Skeletal muscle tissue (tissue), 4 donors: ENCODE data around the gene GPR101. TPM values are rescaled to one million over a fixed set of nuclear protein-coding genes. Genes with fewer than 3 reads are reported as not detected.

Experiments
- H3K27ac ChIP-seq: one replicate; pipeline ENCODE4 v1.7.0; 2013; ENCODE audit warnings: mild to moderate bottlenecking, low read depth, low read length, inconsistent platforms
- H3K27me3 ChIP-seq, 3 donors: one replicate each; pipeline ENCODE4 v1.7.0; 2013; ENCODE audit warnings: low read length in 3 of 3; ENCODE audit not compliant: control insufficient read depth in 3 of 3, insufficient read depth in 3 of 3
- H3K36me3 ChIP-seq, 3 donors: one replicate each; pipeline ENCODE4 v1.7.0; 2013; ENCODE audit warnings: low read length in 3 of 3; ENCODE audit not compliant: control insufficient read depth in 3 of 3, insufficient read depth in 3 of 3
- H3K4me1 ChIP-seq, 3 donors: one replicate each; pipeline ENCODE4 v1.7.0; 2013; ENCODE audit warnings: low read length in 3 of 3, mild to moderate bottlenecking in 3 of 3; ENCODE audit not compliant: control insufficient read depth in 3 of 3, insufficient read depth in 3 of 3
- H3K4me3 ChIP-seq, 3 donors: one replicate each; pipeline ENCODE4 v1.7.0; 2013; ENCODE audit warnings: low read length in 3 of 3
- H3K9ac ChIP-seq, 3 donors: one replicate each; pipeline ENCODE4 v1.7.0; 2013; ENCODE audit warnings: low read length in 3 of 3, mild to moderate bottlenecking in 3 of 3, moderate library complexity in 2 of 3, low read depth in 1 of 3
- H3K9me3 ChIP-seq, 3 donors: one replicate each; pipeline ENCODE4 v1.7.0; 2013; ENCODE audit warnings: low read length in 3 of 3; ENCODE audit not compliant: control insufficient read depth in 3 of 3
- total RNA-seq: library from RNA; depleted of rRNA; stranded (reverse); fragments of >200 nt; gene quantifications from one replicate; pipeline ENCODE4 v1.2.3, GENCODE V29; 2014
- donor health status: Osteomylitis.

GPR101 gene
- total RNA-seq, 1 donor from 2014 or later = not detected

- H3K9ac ChIP-seq = peak overlapping the region in 1 of 3 donors; percentile 40
- peaks cover 5 to 36% (median 10%) of the 10 kb centered on the region in 3 donors for H3K27me3 ChIP-seq
Observed at GRCh38 chrX:137051978-137052642, 18.3 kb upstream of the GPR101 start.

DNA sequence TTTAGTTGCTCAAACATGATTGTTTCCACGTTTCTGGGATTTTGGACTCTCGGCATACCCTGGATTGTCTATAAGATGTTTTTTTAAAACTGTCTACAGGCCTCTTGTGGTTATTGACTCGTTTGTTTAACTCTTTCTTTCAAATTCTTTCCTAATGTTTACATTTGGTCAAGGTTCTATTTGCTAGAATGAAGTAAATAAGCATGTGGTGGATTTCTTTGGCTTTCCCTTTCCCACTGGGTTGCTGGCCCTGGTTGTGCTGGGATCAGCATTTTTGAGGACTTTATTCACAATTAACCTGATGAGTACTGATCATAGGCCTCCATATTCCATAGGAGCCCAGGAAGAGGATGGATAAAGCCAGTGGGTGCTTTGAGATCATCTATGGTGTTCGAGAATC, 11.1 kb upstream of the GPR101 start:
- H3K9me3 ChIP-seq = no peaks in the 10 kb centered on the region
- no peaks in the 10 kb centered on the region for H3K4me1 ChIP-seq
- H3K9ac ChIP-seq = no peak overlapping the region
- no peak overlapping the region for H3K4me3 ChIP-seq
- H3K36me3 ChIP-seq = no peaks in the 10 kb centered on the region
- H3K27ac ChIP-seq = no peak overlapping the region
- H3K27me3 ChIP-seq = peaks cover 0 to 3% (median 0%) of the 10 kb centered on the region in 3 donors

More at GRCh38 chrX:137051978-137052642, 18.3 kb upstream of the GPR101 start:
- H3K4me1 ChIP-seq = peaks cover 4 to 6% (median 5%) of the 10 kb centered on the region in 3 donors
- H3K4me3 ChIP-seq = peak overlapping the region; percentile 52 to 56 (median 56)
- no peak overlapping the region for H3K27ac ChIP-seq
- H3K36me3 ChIP-seq = no peaks in the 10 kb centered on the region
- no peaks in the 10 kb centered on the region for H3K9me3 ChIP-seq

- Histone ChIP-seq H3K27ac (no peak overlapping the region), H3K9me3 (no peaks in the 10 kb centered on the region), H3K36me3 (no peaks in the 10 kb centered on the region), H3K4me1 (no peaks in the 10 kb centered on the region), H3K27me3 (peaks cover 0 to 3% (median 0%) of the 10 kb centered on the region in 3 donors), H3K4me3 (no peak overlapping the region), H3K9ac (no peak overlapping the region)
Observed at GRCh38 chrX:137043736-137044135, 9.9 kb upstream of the GPR101 start.

DNA sequence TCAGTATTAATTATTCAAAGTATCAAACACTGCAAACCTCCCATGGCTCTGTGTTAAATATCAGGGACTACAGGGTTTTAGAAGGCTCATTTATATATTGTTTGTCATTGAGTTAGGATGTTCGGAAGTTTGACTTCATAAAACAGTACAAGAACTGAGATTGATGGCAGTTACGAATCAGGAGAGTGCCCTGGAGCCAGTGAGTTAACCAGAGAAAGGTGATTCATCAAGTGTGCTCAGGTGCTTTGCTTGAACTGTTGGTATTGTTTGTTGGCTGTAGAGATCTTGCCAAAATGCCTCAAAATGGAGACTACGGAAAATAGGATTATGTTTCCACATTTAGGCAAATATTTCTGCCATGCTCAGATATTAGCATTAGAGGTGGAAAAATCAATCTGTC, 7.5 kb upstream of the GPR101 start:
- no peaks in the 10 kb centered on the region for H3K36me3 ChIP-seq
- no peaks in the 10 kb centered on the region for H3K4me1 ChIP-seq
- H3K9ac ChIP-seq = no peak overlapping the region
- H3K9me3 ChIP-seq = no peaks in the 10 kb centered on the region
- no peak overlapping the region for H3K4me3 ChIP-seq
- H3K27ac ChIP-seq = no peak overlapping the region
- H3K27me3 ChIP-seq = peaks cover 0 to 3% (median 2%) of the 10 kb centered on the region in 3 donors

GRCh38 chrX:137040113-137040794, 6.5 kb upstream of the GPR101 start:
- peaks cover 2 to 4% (median 4%) of the 10 kb centered on the region in 3 donors for H3K27me3 ChIP-seq
- H3K9ac ChIP-seq = no peak overlapping the region
- no peak overlapping the region for H3K27ac ChIP-seq
- H3K4me1 ChIP-seq = no peaks in the 10 kb centered on the region
- no peaks in the 10 kb centered on the region for H3K9me3 ChIP-seq
- no peaks in the 10 kb centered on the region for H3K36me3 ChIP-seq
- no peak overlapping the region for H3K4me3 ChIP-seq

- no peak overlapping the region for H3K9ac ChIP-seq
- H3K4me1 ChIP-seq = peaks cover 12 to 14% (median 13%) of the 10 kb centered on the region in 3 donors
- no peak overlapping the region for H3K27ac ChIP-seq
- H3K36me3 ChIP-seq = no peaks in the 10 kb centered on the region
- no peak overlapping the region for H3K4me3 ChIP-seq
- peaks cover 39 to 44% (median 43%) of the 10 kb centered on the region in 3 donors for H3K27me3 ChIP-seq
- H3K9me3 ChIP-seq = no peaks in the 10 kb centered on the region
Observed at GRCh38 chrX:137034508-137034872, 695 bp upstream of the GPR101 start.

DNA sequence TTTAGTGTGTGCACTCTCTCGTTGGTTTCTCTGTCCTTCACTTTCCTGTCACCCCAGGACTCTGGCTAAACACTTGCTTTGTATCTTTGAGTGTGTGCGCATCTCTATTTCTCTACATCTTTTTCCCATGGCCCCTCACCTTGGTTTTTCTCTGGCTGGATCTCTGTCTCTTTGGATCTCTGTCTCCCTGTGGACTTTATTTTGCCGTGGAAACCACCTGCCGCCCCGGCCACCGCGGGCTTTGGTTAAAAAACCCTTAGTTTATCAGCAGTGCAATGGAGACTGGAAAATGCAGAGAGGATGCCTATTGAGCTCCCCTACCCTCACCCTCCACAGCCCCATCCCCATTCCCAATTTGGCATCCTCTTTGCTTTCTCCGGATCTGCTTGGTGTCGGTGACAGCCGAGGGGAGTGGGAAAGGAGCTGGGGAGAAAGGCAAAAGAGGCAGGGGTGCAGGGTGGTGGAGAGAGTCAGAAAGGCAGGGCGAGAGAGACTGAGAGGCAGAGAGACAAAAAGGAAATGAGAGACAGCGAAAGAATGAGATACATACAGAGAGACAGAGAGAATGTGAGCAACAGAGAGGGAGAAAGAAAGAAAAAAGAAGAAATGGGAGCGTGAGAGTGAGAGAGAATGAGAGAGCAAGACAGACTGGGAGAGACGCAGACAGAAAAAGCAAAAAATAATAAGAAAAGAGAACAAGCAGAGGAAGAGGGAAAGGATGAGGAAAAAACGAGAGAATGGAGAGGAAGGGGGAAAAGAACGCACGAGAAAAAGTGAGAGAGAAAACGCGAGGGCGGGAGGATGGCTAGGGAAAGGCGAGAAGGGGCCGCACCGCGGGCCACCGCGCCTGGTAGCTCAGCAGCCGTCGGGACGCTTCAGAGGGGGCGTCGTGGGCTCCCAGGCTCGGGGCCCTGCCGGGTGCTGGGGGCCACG, 688 bp downstream of the GPR101 start:
- peaks cover 12 to 14% (median 13%) of the 10 kb centered on the region in 3 donors for H3K4me1 ChIP-seq
- H3K36me3 ChIP-seq = no peaks in the 10 kb centered on the region
- H3K27me3 ChIP-seq = peaks cover 39 to 49% (median 44%) of the 10 kb centered on the region in 3 donors
- no peak overlapping the region for H3K27ac ChIP-seq
- peak overlapping the region in 1 of 3 donors; percentile 25 for H3K9ac ChIP-seq
- H3K9me3 ChIP-seq = no peaks in the 10 kb centered on the region
- H3K4me3 ChIP-seq = peak overlapping the region in 1 of 3 donors; percentile 67

GRCh38 chrX:137032341-137032694, 1.5 kb downstream of the GPR101 start:
- H3K9me3 ChIP-seq = no peaks in the 10 kb centered on the region
- H3K4me3 ChIP-seq = peak overlapping the region; percentile 52 to 68 (median 67)
- peaks cover 12 to 14% (median 13%) of the 10 kb centered on the region in 3 donors for H3K4me1 ChIP-seq
- no peak overlapping the region for H3K27ac ChIP-seq
- no peaks in the 10 kb centered on the region for H3K36me3 ChIP-seq
- peaks cover 39 to 49% (median 44%) of the 10 kb centered on the region in 3 donors for H3K27me3 ChIP-seq
- H3K9ac ChIP-seq = peak overlapping the region in 1 of 3 donors; percentile 25

DNA sequence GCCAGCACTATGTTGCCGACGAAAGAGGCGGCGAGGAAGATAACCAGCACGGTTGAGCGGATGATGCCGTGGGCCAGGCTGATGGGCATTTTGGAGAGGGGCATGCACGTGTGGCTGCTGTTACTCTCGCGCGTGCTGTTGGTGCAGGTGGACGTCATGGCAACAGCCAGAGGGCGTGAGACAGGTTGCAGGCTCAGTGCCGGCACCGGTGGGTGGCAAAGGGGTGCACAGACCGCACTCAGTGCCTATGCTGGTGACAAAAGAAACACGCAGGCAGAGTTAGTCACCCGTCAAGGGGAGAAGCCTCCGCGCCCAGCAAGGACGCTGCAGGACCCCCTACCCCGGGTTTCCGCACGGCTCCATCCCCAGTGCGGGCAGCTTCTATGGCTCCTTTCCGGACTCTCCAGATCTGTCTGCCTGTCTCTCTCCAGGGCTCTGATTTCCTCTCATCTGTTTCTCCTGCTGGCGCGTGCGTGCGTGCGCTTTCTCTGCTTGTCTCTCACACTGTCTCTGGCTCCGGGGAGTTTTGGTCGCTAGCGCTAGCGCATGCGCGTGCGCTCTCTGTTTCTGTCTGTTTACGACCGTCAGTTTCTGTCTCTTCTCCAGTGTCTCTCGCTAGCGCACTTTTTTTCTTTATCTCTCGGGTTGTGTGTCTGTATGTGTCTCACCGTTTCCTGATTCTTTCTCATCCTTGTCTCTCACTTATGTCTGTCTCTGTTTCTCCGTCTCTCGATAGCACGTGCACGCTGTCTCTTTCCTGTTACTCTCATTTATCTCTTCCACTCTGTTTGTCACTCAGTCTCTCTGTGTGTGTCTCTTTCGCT, 2.1 kb downstream of the GPR101 start:
- Histone ChIP-seq H3K9ac (peak overlapping the region in 1 of 3 donors; percentile 40), H3K27ac (no peak overlapping the region), H3K36me3 (no peaks in the 10 kb centered on the region), H3K4me1 (peaks cover 12 to 14% (median 13%) of the 10 kb centered on the region in 3 donors), H3K4me3 (peak overlapping the region; percentile 52 to 68 (median 67)), H3K9me3 (no peaks in the 10 kb centered on the region), H3K27me3 (peaks cover 39 to 52% (median 44%) of the 10 kb centered on the region in 3 donors)
